ENCODE data around the gene ATP8B3.
A peak's percentile ranks its signal among the peaks of the same experiment; 100 is the strongest.

ATP8B3 gene

DNA sequence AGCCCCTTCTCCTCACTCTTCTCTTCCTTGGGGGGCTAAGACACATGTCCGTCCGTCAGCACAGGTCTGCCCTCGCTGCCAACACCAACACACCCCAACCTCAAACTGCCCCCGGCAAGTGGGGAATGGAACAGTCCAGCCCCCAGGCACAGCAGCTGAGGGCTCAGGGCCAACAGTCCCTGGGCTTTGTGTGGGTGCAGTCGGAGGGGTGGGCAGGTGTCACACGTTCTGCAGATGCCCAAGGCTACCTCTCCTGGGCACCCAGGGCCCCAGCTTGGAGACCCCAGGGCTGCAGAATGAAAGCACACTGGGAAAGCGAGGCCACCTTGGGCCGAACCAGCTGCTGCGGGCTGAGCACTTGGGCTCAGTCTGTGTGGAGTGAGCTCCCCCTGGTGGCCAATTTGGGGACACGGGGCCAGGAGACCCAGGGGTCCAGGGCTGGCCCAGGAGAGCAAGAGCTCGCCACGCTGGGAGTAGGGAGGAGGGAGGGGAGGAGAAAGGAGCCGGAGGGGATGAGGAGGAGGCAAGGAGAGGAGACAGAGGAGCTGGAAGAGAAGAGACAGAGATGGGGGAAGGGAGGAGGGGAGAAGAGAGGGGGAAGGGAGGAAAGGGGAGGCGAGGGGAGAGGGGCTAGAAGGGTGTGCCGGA lies 14.0 kb upstream of the ATP8B3 start:
- Histone ChIP-seq H3K27me3 (ENCODE audit: insufficient read depth, low read length, poor library complexity) (no peaks in the 10 kb centered on the region), H3K79me2 (ENCODE audit: insufficient read depth, low read length) (peaks cover 25% of the 10 kb centered on the region), H3K4me2 (ENCODE audit: insufficient read depth, low read length) (no peak overlapping the region), H4K20me1 (ENCODE audit: insufficient read depth, low read length) (peaks cover 68% of the 10 kb centered on the region), H3K36me3 (ENCODE audit: insufficient read depth, low read length) (peaks cover 85% of the 10 kb centered on the region), H3K4me3 (ENCODE audit: low read depth in 1 of 2, low read length in 2 of 2) (no peak overlapping the region), H3K27ac (ENCODE audit: low read length) (no peak overlapping the region), H2AFZ (ENCODE audit: low read depth, low read length) (no peak overlapping the region), H3K9ac (ENCODE audit: low read depth, low read length) (no peak overlapping the region), H3K4me1 (ENCODE audit: insufficient read depth, low read length) (no peaks in the 10 kb centered on the region), H3K9me3 (ENCODE audit: insufficient read depth, low read length, severe bottlenecking) (no peaks in the 10 kb centered on the region)
- DNase-seq = peak; percentile 79
- peak; percentile 92 for ATAC-seq (ENCODE audit: insufficient read depth, low read depth)
- TF ChIP-seq CTCF (IDR thresholded peaks at IDR 0.05; ENCODE audit: borderline replicate concordance, extremely low read depth, low read length, poor library complexity, severe bottlenecking) = peak; percentile 98
- TF ChIP-seq EZH2 (IDR thresholded peaks at IDR 0.05; ENCODE audit: borderline replicate concordance, low read depth, low read length, severe bottlenecking) = no peak

- ATAC-seq (ENCODE audit: insufficient read depth, low read depth) (no peak), DNase-seq (no peak)
- H3K36me3 ChIP-seq (ENCODE audit: insufficient read depth, low read length) = peaks cover 90% of the 10 kb centered on the region
- no peaks in the 10 kb centered on the region for H3K9me3 ChIP-seq (ENCODE audit: insufficient read depth, low read length, severe bottlenecking)
- no peak overlapping the region for H3K9ac ChIP-seq (ENCODE audit: low read depth, low read length)
- no peak overlapping the region for H2AFZ ChIP-seq (ENCODE audit: low read depth, low read length)
- H3K27ac ChIP-seq (ENCODE audit: low read length) = no peak overlapping the region
- no peaks in the 10 kb centered on the region for H3K4me1 ChIP-seq (ENCODE audit: insufficient read depth, low read length)
- H3K4me2 ChIP-seq (ENCODE audit: insufficient read depth, low read length) = no peak overlapping the region
- peaks cover 53% of the 10 kb centered on the region for H4K20me1 ChIP-seq (ENCODE audit: insufficient read depth, low read length)
- no peak for TF ChIP-seq EZH2 (IDR thresholded peaks at IDR 0.05; ENCODE audit: borderline replicate concordance, low read depth, low read length, severe bottlenecking)
- no peak for TF ChIP-seq CTCF (IDR thresholded peaks at IDR 0.05; ENCODE audit: borderline replicate concordance, extremely low read depth, low read length, poor library complexity, severe bottlenecking)
- H3K4me3 ChIP-seq (ENCODE audit: low read depth in 1 of 2, low read length in 2 of 2) = no peak overlapping the region
- H3K79me2 ChIP-seq (ENCODE audit: insufficient read depth, low read length) = peaks cover 10% of the 10 kb centered on the region
- no peaks in the 10 kb centered on the region for H3K27me3 ChIP-seq (ENCODE audit: insufficient read depth, low read length, poor library complexity)
Observed at GRCh38 chr19:1824252-1824622, 12.2 kb upstream of the ATP8B3 start.

GRCh38 chr19:1823539-1824251 lies 11.6 kb upstream of the ATP8B3 start:
- H3K79me2 ChIP-seq (ENCODE audit: insufficient read depth, low read length) = peaks cover 6% of the 10 kb centered on the region
- no peaks in the 10 kb centered on the region for H3K9me3 ChIP-seq (ENCODE audit: insufficient read depth, low read length, severe bottlenecking)
- H3K27me3 ChIP-seq (ENCODE audit: insufficient read depth, low read length, poor library complexity) = no peaks in the 10 kb centered on the region
- TF ChIP-seq EZH2 (IDR thresholded peaks at IDR 0.05; ENCODE audit: borderline replicate concordance, low read depth, low read length, severe bottlenecking) (no peak), CTCF (IDR thresholded peaks at IDR 0.05; ENCODE audit: borderline replicate concordance, extremely low read depth, low read length, poor library complexity, severe bottlenecking) (no peak)
- DNase-seq = no peak
- H3K9ac ChIP-seq (ENCODE audit: low read depth, low read length) = no peak overlapping the region
- H3K4me1 ChIP-seq (ENCODE audit: insufficient read depth, low read length) = no peaks in the 10 kb centered on the region
- peaks cover 49% of the 10 kb centered on the region for H4K20me1 ChIP-seq (ENCODE audit: insufficient read depth, low read length)
- H3K4me2 ChIP-seq (ENCODE audit: insufficient read depth, low read length) = no peak overlapping the region
- no peak overlapping the region for H3K27ac ChIP-seq (ENCODE audit: low read length)
- peaks cover 91% of the 10 kb centered on the region for H3K36me3 ChIP-seq (ENCODE audit: insufficient read depth, low read length)
- ATAC-seq (ENCODE audit: insufficient read depth, low read depth) = no peak
- H2AFZ ChIP-seq (ENCODE audit: low read depth, low read length) = no peak overlapping the region
- no peak overlapping the region for H3K4me3 ChIP-seq (ENCODE audit: low read depth in 1 of 2, low read length in 2 of 2)

All from DND-41 (cell line).